Measurements from ENCODE around the gene ATF7. TPM values are rescaled to one million over a fixed set of nuclear protein-coding genes. Genes with fewer than 3 reads are reported as not detected.

Gene ATF7
- total and polyA plus RNA-seq, 2 donors (not counting 3 experiments of a cell fraction or from before 2014, with no cell fraction given): 36.0 to 68.5 TPM

- ChIA-PET CTCF (interaction anchor here (0.6 to 2.5 kb wide), 10 partner anchors 8 to 206 kb away, joined by 3 to 12 read pairs (median 4); partner anchors contain the start of genes AAAS and PFDN5), POLR2A (interaction anchor here (0.7 to 1.6 kb wide), 11 partner anchors 12 to 790 kb away, joined by 3 to 8 read pairs (median 3); partner anchors contain the start of genes PFDN5, PRR13 and SP1)
- no TSS peak for BruUV-seq (replicated peaks)
- peaks cover 15% of the 10 kb centered on the region for H3K79me2 ChIP-seq (ENCODE audit: control insufficient read depth, insufficient read depth, low read length)
- H2AFZ ChIP-seq (ENCODE audit: low read depth, low read length): peak within 1 kb of the TSS; percentile 60
- intact Hi-C loops (cut with micrococcal nuclease): loop anchor here (1.0 to 5.0 kb wide), 5 partner anchors 8 to 279 kb away; partner anchors contain the start of genes AAAS, ATP5MC2 and PCBP2
- peak within 1 kb of the TSS; percentile 2 to 54 (median 49) for H3K4me3 ChIP-seq (replicated peaks in 1 of 3; ENCODE audit: insufficient read depth in 1 of 3, low read depth in 1 of 3, low read length in 3 of 3)
- peak within 1 kb of the TSS; percentile 52 for H3K27ac ChIP-seq (ENCODE audit: insufficient read depth, low read depth, low read length)
- peak; percentile 100 for DNase-seq (ENCODE audit: low read depth, low spot score)
- no peaks in the 10 kb centered on the region for H3K9me1 ChIP-seq (replicated peaks; ENCODE audit: control insufficient read depth, extremely low read depth, insufficient read depth, low read length)
- no peaks in the 10 kb centered on the region for H3K9me3 ChIP-seq (replicated peaks; ENCODE audit: control insufficient read depth, insufficient read depth, low read length)
- no peaks in the 10 kb centered on the region for H4K20me1 ChIP-seq (replicated peaks; ENCODE audit: control insufficient read depth, extremely low read depth, insufficient read depth, low read length)
- dilution Hi-C loops (cut with MboI; ENCODE audit: extremely low pct_ligation_motif_present, low sequenced_read_pairs): no loop called here
- no peak for TF ChIP-seq GATA2 (IDR thresholded peaks at IDR 0.05; ENCODE audit: insufficient read depth, insufficient read length, low read depth, low read length)
- no peak for TF ChIP-seq FOS (IDR thresholded peaks at IDR 0.05; ENCODE audit: borderline replicate concordance, insufficient read depth, low read length)
- TF ChIP-seq MYC (IDR thresholded peaks at IDR 0.05; ENCODE audit: low read depth, low read length): no peak
- no peak for TF ChIP-seq CTCF (IDR thresholded peaks at IDR 0.05; ENCODE audit: extremely low read depth in 1 of 2, insufficient read depth in 1 of 2, low read depth in 1 of 2, low read length in 2 of 2)
- peak; percentile 91 for TF ChIP-seq POLR2AphosphoS5 (IDR thresholded peaks at IDR 0.05; ENCODE audit: insufficient read depth, low read depth, low read length)
- TF ChIP-seq EZH2 (IDR thresholded peaks at IDR 0.05; ENCODE audit: borderline replicate concordance, low read depth, low read length, severe bottlenecking): no peak
- no peak for TF ChIP-seq JUN (IDR thresholded peaks at IDR 0.05; ENCODE audit: borderline replicate concordance, insufficient read depth, insufficient read length, low read depth)
- peak; percentile 82 for TF ChIP-seq POLR2A (IDR thresholded peaks at IDR 0.05; ENCODE audit: low read depth, low read length)
- peak; percentile 2 for TF ChIP-seq MAX (IDR thresholded peaks at IDR 0.05; ENCODE audit: insufficient read depth, insufficient read length)
- FAIRE-seq: peak; percentile 100
- no peaks in the 10 kb centered on the region for H3K27me3 ChIP-seq (ENCODE audit: control insufficient read depth in 2 of 2, insufficient read depth in 2 of 2, low read length in 2 of 2)
- peaks cover 32% of the 10 kb centered on the region for H3K4me1 ChIP-seq (ENCODE audit: control insufficient read depth, extremely low read depth, insufficient read depth, low read length)
- peaks cover 0 to 17% of the 10 kb centered on the region in 2 experiments for H3K36me3 ChIP-seq (ENCODE audit: control insufficient read depth in 2 of 2, extremely low read depth in 1 of 2, insufficient read depth in 2 of 2, low read length in 2 of 2)
- H3K9ac ChIP-seq (replicated peaks; ENCODE audit: extremely low read depth, insufficient read depth, low read length): peak within 1 kb of the TSS; percentile 64
- H3K4me2 ChIP-seq (ENCODE audit: insufficient read depth, low read length): peak within 1 kb of the TSS; percentile 74
These were observed 125.2 kb downstream of the ATF7 start, which contains the start of gene TARBP2 for GRCh38 chr12:53500776-53501614. TSS of gene TARBP2 (plus strand) at chr12:53501283. CDS start at chr12:53501409, 126 bp downstream.
